Brain microvascular endothelial cell (primary cell): ENCODE measurements around the gene GMDS.

ENCODE experiments used
- DNase-seq: peaks from one replicate; pipeline ENCODE4 v3.0.0-alpha.2; 2020
- H3K27ac ChIP-seq: fragments of 250-450 bp; sonication (Bioruptor Pico); 2 replicates; pipeline ENCODE4 v1.5.1; 2020; ENCODE audit warnings: mild to moderate bottlenecking, moderate library complexity
- H3K27me3 ChIP-seq: fragments of 250-450 bp; sonication (Bioruptor Pico); replicated peaks from 2 replicates; pipeline ENCODE4 v1.5.1; 2020; ENCODE audit warnings: mild to moderate bottlenecking
- H3K36me3 ChIP-seq: fragments of 250-450 bp; sonication (Bioruptor Pico); replicated peaks from 2 replicates; pipeline ENCODE4 v1.5.1; 2020; ENCODE audit warnings: mild to moderate bottlenecking
- H3K4me3 ChIP-seq: 2 replicates; pipeline ENCODE4 v1.5.1; 2011; ENCODE audit warnings: low read depth, mild to moderate bottlenecking, control low read depth, low read length, moderate library complexity
- in situ Hi-C: cut with HindIII; loops from 2 replicates; pipeline ENCODE4 v1.10.0; 2017; ENCODE audit warnings: low sequenced_read_pairs, low pct_ligation_motif_present
- TF ChIP-seq, protein P1 (sequence below): IDR thresholded peaks from 2 replicates; pipeline ENCODE4 v1.5.1; 2011; ENCODE audit warnings: low read depth, mild to moderate bottlenecking, moderate library complexity, low read length, control low read depth, inconsistent platforms; ENCODE audit errors: missing control alignments

The GMDS gene

GRCh38 chr6:2213086-2213485 lies 32.3 kb downstream of the GMDS start:
- H3K4me3 ChIP-seq: no peak overlapping the region
- DNase-seq: no peak
- TF ChIP-seq, protein P1, sequence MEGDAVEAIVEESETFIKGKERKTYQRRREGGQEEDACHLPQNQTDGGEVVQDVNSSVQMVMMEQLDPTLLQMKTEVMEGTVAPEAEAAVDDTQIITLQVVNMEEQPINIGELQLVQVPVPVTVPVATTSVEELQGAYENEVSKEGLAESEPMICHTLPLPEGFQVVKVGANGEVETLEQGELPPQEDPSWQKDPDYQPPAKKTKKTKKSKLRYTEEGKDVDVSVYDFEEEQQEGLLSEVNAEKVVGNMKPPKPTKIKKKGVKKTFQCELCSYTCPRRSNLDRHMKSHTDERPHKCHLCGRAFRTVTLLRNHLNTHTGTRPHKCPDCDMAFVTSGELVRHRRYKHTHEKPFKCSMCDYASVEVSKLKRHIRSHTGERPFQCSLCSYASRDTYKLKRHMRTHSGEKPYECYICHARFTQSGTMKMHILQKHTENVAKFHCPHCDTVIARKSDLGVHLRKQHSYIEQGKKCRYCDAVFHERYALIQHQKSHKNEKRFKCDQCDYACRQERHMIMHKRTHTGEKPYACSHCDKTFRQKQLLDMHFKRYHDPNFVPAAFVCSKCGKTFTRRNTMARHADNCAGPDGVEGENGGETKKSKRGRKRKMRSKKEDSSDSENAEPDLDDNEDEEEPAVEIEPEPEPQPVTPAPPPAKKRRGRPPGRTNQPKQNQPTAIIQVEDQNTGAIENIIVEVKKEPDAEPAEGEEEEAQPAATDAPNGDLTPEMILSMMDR: no peak
- H3K27me3 ChIP-seq: no peaks in the 10 kb centered on the region
- no peak overlapping the region for H3K27ac ChIP-seq
- H3K36me3 ChIP-seq: no peaks in the 10 kb centered on the region
- in situ Hi-C loops: no loop called here

- DNase-seq: peak; percentile 12
- Histone ChIP-seq H3K27ac (no peak overlapping the region), H3K4me3 (no peak overlapping the region), H3K36me3 (no peaks in the 10 kb centered on the region), H3K27me3 (no peaks in the 10 kb centered on the region)
- TF ChIP-seq, protein P1: peak; percentile 87
- in situ Hi-C loops: no loop called here
Observed at GRCh38 chr6:2209226-2209809, 36.1 kb downstream of the GMDS start.

DNA sequence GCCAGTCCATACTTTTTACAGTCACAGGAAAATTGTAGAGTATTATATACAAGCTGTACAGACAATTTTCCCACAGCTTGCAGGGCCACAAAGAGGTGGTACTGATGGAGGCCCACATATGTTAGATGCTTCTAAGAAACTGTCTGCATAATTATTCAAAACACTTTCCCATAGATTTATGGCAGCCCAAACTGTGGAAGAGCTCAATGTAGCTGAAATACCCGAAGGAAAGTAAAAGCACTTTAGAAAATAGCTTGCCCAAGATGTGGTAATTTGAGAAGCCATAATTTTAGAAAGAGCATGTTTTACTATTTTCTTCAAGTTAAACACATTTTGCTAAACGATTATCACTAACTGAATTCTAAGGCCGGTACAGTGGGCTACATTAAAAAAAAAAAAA lies 36.9 kb downstream of the GMDS start:
- H3K4me3 ChIP-seq: no peak overlapping the region
- in situ Hi-C loops: no loop called here
- H3K27ac ChIP-seq: no peak overlapping the region
- no peaks in the 10 kb centered on the region for H3K36me3 ChIP-seq
- H3K27me3 ChIP-seq: no peaks in the 10 kb centered on the region
- TF ChIP-seq, protein P1: no peak
- DNase-seq: no peak

- in situ Hi-C loops: no loop called here
- Histone ChIP-seq H3K36me3 (no peaks in the 10 kb centered on the region), H3K4me3 (no peak overlapping the region), H3K27ac (no peak overlapping the region), H3K27me3 (no peaks in the 10 kb centered on the region)
- DNase-seq: no peak
- TF ChIP-seq, protein P1: no peak
Observed at GRCh38 chr6:2205396-2205795, 40.0 kb downstream of the GMDS start.

DNA sequence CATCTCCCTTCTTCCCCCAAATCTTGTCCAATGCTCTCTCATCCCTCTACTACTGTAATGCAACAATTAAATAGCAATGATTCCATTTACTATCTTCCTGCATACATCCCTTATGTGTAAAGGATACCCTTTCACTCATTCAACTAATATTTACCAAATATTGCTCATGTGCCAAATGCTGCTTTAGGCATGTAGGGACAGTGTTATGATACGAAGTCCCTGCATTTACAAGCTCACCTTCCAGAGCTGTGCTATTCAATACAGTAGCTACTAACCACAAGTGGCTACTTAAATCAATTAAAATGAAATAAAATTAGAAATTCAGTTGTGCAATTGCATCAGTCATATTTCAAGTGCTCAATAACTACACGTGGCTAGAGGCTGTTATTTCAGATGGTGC lies 41.1 kb downstream of the GMDS start:
- Histone ChIP-seq H3K4me3 (no peak overlapping the region), H3K27ac (no peak overlapping the region), H3K36me3 (no peaks in the 10 kb centered on the region), H3K27me3 (no peaks in the 10 kb centered on the region)
- no peak for DNase-seq
- in situ Hi-C loops: no loop called here
- TF ChIP-seq, protein P1: no peak

GRCh38 chr6:2203264-2203663 lies 42.1 kb downstream of the GMDS start:
- in situ Hi-C loops: no loop called here
- TF ChIP-seq, protein P1: no peak
- no peak for DNase-seq

More at GRCh38 chr6:2203264-2203663, 42.1 kb downstream of the GMDS start:
- Histone ChIP-seq H3K4me3 (no peak overlapping the region), H3K27ac (no peak overlapping the region), H3K36me3 (no peaks in the 10 kb centered on the region), H3K27me3 (no peaks in the 10 kb centered on the region)
